Stomach (tissue), 9 donors: Measurements from ENCODE around the gene SLC22A1. TPM values are rescaled to one million over a fixed set of nuclear protein-coding genes. Genes with fewer than 3 reads are reported as not detected.
"Not testable (repeated sequence)": the region's sequence is repeated elsewhere in the genome, so short reads cannot be mapped to it uniquely, and the experiment has no call there.

Source experiments
- DNase-seq, 2 donors: peaks; one replicate each; pipeline versions ENCODE4 v3.0.0 to v3.0.0-alpha.2; 2013 to 2019
- H3K27ac ChIP-seq, 5 donors: fragments of 200-600 bp in 4 of 5; sonication (generic) in 4 of 5; one replicate each; pipeline ENCODE4 v1.5.1; 2013 to 2019; ENCODE audit warnings: mild to moderate bottlenecking in 1 of 5, moderate library complexity in 1 of 5
- H3K27me3 ChIP-seq, 3 donors: fragments of 200-600 bp; sonication (generic); one replicate each; pipeline ENCODE4 v1.5.1; 2017 to 2019; ENCODE audit warnings: mixed run types in 1 of 3
- H3K36me3 ChIP-seq, 4 donors: fragments of 200-600 bp; sonication (generic); 1 replicate in 3 of 4; 2 replicates in 1 of 4; pipeline ENCODE4 v1.5.1; 2016 to 2019
- H3K4me1 ChIP-seq, 4 donors: fragments of 200-600 bp; sonication (generic); one replicate each; pipeline ENCODE4 v1.5.1; 2016 to 2019
- H3K4me3 ChIP-seq, 4 donors: fragments of 200-600 bp; sonication (generic) in 3 of 4; one replicate each; pipeline ENCODE4 v1.5.1; 2016 to 2019; ENCODE audit warnings: mild to moderate bottlenecking in 1 of 4
- H3K9me3 ChIP-seq, 4 donors: fragments of 200-600 bp; sonication (generic); one replicate each; pipeline ENCODE4 v1.5.1; 2016 to 2019
- EP300 ChIP-seq: sonication (generic); formaldehyde crosslinking; IDR thresholded peaks from one replicate; pipeline ENCODE4 v1.6.1; 2017; ENCODE audit warnings: antibody characterized with exemption
- POLR2A ChIP-seq, 4 donors: fragments of 450-650 bp; IDR thresholded peaks; one replicate each; pipeline ENCODE4 v1.6.1; 2016; ENCODE audit warnings: antibody characterized with exemption in 4 of 4, control low read depth in 2 of 4, mild to moderate bottlenecking in 1 of 4, moderate library complexity in 1 of 4
- POLR2AphosphoS5 ChIP-seq, 3 donors: sonication (generic); formaldehyde crosslinking; IDR thresholded peaks; one replicate each; pipeline ENCODE4 v1.6.1; 2016; ENCODE audit warnings: antibody characterized with exemption in 3 of 3
- WGBS, 5 donors: extraction: QIAGEN DNeasy Blood & Tissue Kit in 3 of 5; methylation state at CpG; one replicate each; pipeline versions ENCODE4 v1.1.5 to v1.1.7; 2013 to 2018; 5-methylcytosine and 5-hydroxymethylcytosine counted together
- intact Hi-C: fragments of 100-400 bp; cut with DNase I; formaldehyde crosslinking; loops from one replicate; pipeline ENCODE4 v1.15.1; 2023; ENCODE audit warnings: low total_unique reads
- polyA plus RNA-seq, 3 donors: library from polyadenylated mRNA; stranded (reverse); fragments of 200-250 nt; gene quantifications; one replicate each; pipeline ENCODE4 v1.2.3, GENCODE V29; 2013
- total RNA-seq, 5 donors: library from RNA; depleted of rRNA; stranded (reverse); fragments of >200 nt; gene quantifications; one replicate each; pipeline versions ENCODE4 v1.1.0 to v1.2.3, GENCODE V29; 2014 to 2016
- TF ChIP-seq, protein P1 (sequence below), 7 experiments: fragments of 450-650 bp in 4 of 7; fragments of 200-600 bp in 3 of 7; sonication (generic) in 3 of 7; IDR thresholded peaks; one replicate each; pipeline ENCODE4 v1.5.1; 2016 to 2019; ENCODE audit warnings: antibody characterized with exemption in 7 of 7, control low read depth in 2 of 7, mild to moderate bottlenecking in 1 of 7
- donor health status: healthy with polysubstance abuse.
- donor health status: Bipolar disorder and iron deficiency.
- donor health status: healthy.

SLC22A1 gene
- total and polyA plus RNA-seq, 8 donors: 0.20 to 36.2 (median 2.2) TPM; not detected in 2

DNA sequence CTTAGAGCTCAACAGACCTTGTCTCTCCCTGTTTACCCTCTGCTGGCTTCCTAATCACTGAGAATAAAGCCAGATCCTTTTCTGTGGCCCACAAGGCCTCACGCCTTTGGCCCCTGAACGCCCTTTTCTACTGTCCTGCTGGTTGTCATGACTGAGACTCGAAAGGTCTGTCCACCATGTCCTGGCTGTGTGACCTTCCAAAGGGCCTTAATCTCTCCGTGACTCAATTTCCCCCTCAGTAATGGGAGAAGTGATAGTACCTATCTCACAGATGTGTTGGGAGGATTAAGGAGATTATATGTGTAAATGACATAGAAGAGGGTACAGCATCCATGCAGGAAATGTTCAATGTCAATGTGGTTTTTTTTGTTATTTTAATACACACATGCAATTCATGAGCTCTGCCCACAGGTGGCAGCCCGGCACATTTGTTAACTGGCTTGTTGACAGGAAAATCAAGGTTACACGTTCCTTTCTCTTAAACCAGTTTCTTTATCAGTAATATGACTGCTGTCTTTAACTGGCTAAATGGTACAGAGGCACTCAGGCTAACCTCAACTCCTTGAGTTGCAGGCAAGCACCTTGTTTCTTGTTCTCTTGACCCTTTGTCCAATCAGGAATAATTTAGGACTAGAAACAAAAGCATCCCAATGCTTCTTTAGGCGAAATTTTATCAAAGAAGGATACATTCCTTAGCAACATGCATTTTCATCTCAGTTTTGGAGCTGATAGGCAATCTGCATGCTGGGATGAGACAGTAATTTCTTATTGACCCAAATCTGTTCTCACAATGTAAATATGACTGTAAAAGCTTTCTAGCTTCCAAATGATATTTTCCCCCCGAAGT is 16.6 kb downstream of the SLC22A1 start:
- TF ChIP-seq POLR2A (IDR thresholded peaks at IDR 0.05): no peak
- TF ChIP-seq EP300: no peak
- TF ChIP-seq, protein P1, sequence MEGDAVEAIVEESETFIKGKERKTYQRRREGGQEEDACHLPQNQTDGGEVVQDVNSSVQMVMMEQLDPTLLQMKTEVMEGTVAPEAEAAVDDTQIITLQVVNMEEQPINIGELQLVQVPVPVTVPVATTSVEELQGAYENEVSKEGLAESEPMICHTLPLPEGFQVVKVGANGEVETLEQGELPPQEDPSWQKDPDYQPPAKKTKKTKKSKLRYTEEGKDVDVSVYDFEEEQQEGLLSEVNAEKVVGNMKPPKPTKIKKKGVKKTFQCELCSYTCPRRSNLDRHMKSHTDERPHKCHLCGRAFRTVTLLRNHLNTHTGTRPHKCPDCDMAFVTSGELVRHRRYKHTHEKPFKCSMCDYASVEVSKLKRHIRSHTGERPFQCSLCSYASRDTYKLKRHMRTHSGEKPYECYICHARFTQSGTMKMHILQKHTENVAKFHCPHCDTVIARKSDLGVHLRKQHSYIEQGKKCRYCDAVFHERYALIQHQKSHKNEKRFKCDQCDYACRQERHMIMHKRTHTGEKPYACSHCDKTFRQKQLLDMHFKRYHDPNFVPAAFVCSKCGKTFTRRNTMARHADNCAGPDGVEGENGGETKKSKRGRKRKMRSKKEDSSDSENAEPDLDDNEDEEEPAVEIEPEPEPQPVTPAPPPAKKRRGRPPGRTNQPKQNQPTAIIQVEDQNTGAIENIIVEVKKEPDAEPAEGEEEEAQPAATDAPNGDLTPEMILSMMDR (IDR thresholded peaks at IDR 0.05): peak in 5 of 7 experiments; percentile 64 to 79 (median 69)
- peak in 1 of 3 donors; percentile 47 for TF ChIP-seq POLR2AphosphoS5 (IDR thresholded peaks at IDR 0.05)
- Histone ChIP-seq H3K4me3 (no peak overlapping the region), H3K4me1 (peaks cover 20 to 45% (median 29%) of the 10 kb centered on the region in 4 donors), H3K9me3 (no peaks in the 10 kb centered on the region), H3K27me3 (no peaks in the 10 kb centered on the region), H3K27ac (peak overlapping the region in 3 of 5 donors; percentile 29 to 50 (median 44)), H3K36me3 (no peaks in the 10 kb centered on the region)
- peak; percentile 72 to 87 for DNase-seq
- intact Hi-C loops: loop anchor here (5.0 kb wide), 1 partner anchor 319 kb away; no protein-coding TSS in a partner anchor
- 35 to 54% (median 50%) methylated on average over 8 of the region's 8 CpGs for WGBS, 5 donors

DNA sequence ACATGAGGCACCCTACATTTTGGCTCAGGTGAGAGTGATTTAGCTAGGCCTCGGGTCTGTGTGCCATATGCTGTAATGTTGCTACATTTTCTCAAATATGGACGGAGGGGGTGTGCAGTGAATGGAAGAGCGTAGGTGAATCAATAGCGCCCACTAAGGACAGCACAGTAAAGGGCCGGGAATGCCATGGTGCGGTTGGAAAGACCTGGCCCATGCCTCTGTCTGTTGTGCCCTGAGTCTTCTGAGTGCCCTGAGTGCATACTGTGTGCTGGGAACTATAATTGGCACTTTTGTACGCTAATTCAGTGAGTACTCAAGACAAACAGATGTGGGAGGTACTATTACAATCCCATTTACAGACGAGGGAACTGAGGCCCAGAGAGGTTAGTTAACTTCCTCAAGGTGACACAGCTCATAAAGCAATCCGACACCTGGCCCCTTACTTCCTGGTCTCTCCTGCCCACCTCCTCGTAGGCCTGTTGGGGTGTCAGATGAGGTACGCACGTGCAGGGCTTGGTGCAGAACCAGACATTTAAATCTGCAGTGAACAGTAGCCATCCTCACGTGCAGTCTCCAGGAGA is 17.3 kb downstream of the SLC22A1 start:
- H3K27me3 ChIP-seq: no peaks in the 10 kb centered on the region
- 87 to 90% (median 88%) methylated on average over 13 of the region's 13 CpGs for WGBS, 5 donors
- TF ChIP-seq EP300: no peak
- TF ChIP-seq, protein P1 (IDR thresholded peaks at IDR 0.05): no peak
- H3K9me3 ChIP-seq: no peaks in the 10 kb centered on the region
- intact Hi-C loops: loop anchor here (5.0 kb wide), 1 partner anchor 318 kb away; no protein-coding TSS in a partner anchor
- peak overlapping the region in 2 of 5 donors; percentile 44 to 50 for H3K27ac ChIP-seq
- no peak for DNase-seq
- H3K4me3 ChIP-seq: no peak overlapping the region
- peaks cover 20 to 45% (median 29%) of the 10 kb centered on the region in 4 donors for H3K4me1 ChIP-seq
- no peaks in the 10 kb centered on the region for H3K36me3 ChIP-seq

GRCh38 chr6:160139420-160139851 is 17.8 kb downstream of the SLC22A1 start:
- H3K4me1 ChIP-seq: peaks cover 20 to 45% (median 29%) of the 10 kb centered on the region in 4 donors
- TF ChIP-seq POLR2A (IDR thresholded peaks at IDR 0.05) (no peak), EP300 (no peak), POLR2AphosphoS5 (IDR thresholded peaks at IDR 0.05) (no peak)
- TF ChIP-seq, protein P1 (IDR thresholded peaks at IDR 0.05): no peak
- no peak overlapping the region for H3K4me3 ChIP-seq
- peak in 1 of 2 donors; percentile 34 for DNase-seq
- H3K27me3 ChIP-seq: no peaks in the 10 kb centered on the region
- intact Hi-C loops: loop anchor here (5.0 kb wide), 1 partner anchor 318 kb away; no protein-coding TSS in a partner anchor
- H3K9me3 ChIP-seq: no peaks in the 10 kb centered on the region
- H3K36me3 ChIP-seq: no peaks in the 10 kb centered on the region
- 88 to 94% (median 91%) methylated on average over 11 to 12 of the region's 12 CpGs for whole genome bisulfite sequencing, 5 donors
- peak overlapping the region in 1 of 5 donors; percentile 61 for H3K27ac ChIP-seq

- H3K27me3 ChIP-seq, intact Hi-C loops, DNase-seq, H3K9me3 ChIP-seq, H3K36me3 ChIP-seq, H3K4me3 ChIP-seq: not testable (repeated sequence)
- peaks cover 20 to 45% (median 29%) of the 10 kb centered on the region in 4 donors for H3K4me1 ChIP-seq
- H3K27ac ChIP-seq: peak overlapping the region in 1 of 5 donors; percentile 61
- 75 to 97% (median 94%) methylated on average over 3 of the region's 3 CpGs for WGBS, 5 donors
Observed at GRCh38 chr6:160140493-160140892, 18.9 kb downstream of the SLC22A1 start.
